Measurements from ENCODE around the gene ANKFY1.

DNA sequence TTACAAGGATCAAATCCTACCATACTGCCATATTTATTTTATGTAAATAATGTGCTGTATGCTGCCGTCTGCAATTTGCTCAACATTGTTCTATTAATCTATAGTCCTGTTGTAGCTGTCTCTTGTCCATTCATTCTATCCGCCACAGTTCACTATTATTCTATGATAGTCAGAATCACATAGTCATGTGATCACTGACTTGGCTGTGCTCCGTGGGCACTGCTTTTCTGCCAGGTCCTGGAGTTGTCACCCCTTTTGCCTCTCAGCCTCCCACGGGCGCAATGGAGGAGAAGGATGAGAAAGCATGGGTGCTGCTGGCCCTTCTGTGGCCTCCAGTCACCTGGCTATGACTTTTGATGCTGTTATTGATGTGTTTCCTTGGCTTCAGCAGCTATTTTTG is 37.3 kb upstream of the ANKFY1 start:
- no peak for TF ChIP-seq EP300 (IDR thresholded peaks at IDR 0.05)
- TF ChIP-seq, protein P1, sequence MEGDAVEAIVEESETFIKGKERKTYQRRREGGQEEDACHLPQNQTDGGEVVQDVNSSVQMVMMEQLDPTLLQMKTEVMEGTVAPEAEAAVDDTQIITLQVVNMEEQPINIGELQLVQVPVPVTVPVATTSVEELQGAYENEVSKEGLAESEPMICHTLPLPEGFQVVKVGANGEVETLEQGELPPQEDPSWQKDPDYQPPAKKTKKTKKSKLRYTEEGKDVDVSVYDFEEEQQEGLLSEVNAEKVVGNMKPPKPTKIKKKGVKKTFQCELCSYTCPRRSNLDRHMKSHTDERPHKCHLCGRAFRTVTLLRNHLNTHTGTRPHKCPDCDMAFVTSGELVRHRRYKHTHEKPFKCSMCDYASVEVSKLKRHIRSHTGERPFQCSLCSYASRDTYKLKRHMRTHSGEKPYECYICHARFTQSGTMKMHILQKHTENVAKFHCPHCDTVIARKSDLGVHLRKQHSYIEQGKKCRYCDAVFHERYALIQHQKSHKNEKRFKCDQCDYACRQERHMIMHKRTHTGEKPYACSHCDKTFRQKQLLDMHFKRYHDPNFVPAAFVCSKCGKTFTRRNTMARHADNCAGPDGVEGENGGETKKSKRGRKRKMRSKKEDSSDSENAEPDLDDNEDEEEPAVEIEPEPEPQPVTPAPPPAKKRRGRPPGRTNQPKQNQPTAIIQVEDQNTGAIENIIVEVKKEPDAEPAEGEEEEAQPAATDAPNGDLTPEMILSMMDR (IDR thresholded peaks at IDR 0.05) = no peak

All from tibial nerve (tissue), 4 donors.